ENCODE results near the gene NFKBIE. TPM values are rescaled to one million over a fixed set of nuclear protein-coding genes. Genes with fewer than 3 reads are reported as not detected.

NFKBIE gene
- total RNA-seq, 1 experiment from 2014 or later, result 7.6 TPM

DNA sequence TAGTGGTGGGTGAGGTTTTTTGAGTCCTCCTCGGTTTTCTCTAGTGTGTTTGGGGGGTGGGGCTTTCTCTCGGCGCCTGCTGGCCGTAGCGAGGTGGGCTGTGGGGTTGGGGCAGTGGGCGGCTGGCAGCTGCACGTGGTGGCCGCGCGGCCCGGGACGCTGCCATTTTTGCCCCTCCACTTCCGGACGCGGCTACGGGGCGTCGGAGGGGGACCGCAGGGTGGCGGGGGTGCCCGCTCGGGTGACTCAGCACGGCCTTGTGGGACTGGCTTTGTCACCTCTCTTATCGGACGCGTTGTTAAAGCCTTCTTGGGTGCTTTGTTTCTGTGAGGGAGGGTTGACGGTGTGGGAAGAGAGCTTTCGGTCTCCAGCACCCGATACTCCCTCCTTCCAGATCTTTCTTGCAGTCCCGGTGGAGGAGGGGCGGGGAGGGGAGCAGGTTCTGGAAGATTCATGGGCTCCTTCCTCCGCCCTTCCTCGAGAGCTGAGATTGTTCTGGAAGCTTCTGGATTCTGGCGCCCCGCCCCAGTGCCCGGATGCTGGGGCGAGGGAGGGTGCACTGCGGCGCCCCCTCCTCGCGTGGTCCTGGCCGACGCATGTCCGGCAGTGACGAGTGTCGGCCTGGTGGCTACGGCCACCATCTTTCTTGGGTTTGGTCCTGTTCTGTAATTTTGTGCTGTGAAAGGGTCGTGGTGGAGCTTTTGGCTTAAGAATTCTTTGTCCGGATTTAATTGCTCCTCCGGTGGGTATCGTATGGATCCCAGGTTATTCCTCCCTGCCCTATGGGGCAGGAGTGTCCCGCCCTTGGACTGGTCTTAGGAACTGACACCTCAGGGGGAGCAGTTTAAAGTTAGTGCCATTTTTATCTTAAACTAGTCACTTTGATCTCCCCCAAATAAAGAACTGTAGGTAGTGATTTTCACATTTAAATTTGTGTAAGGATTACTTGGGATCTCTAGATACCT lies 17.7 kb downstream of the NFKBIE start:
- Histone ChIP-seq H4K20me1 (ENCODE audit: insufficient read depth) (peaks cover 50% of the 10 kb centered on the region), H3K4me1 (ENCODE audit: control insufficient read depth in 1 of 2, insufficient read depth in 2 of 2, low read length in 2 of 2) (peaks cover 10 to 34% of the 10 kb centered on the region in 2 experiments), H3K79me2 (ENCODE audit: insufficient read depth, low read length) (peaks cover 57% of the 10 kb centered on the region), H2AFZ (ENCODE audit: low read depth, low read length, poor library complexity, severe bottlenecking) (no peak overlapping the region), H3K4me2 (ENCODE audit: low read length) (peak overlapping the region; percentile 83), H3K9me3 (ENCODE audit: control insufficient read depth in 1 of 2, insufficient read depth in 1 of 2, low read depth in 1 of 2, low read length in 2 of 2) (no peaks in the 10 kb centered on the region), H3K4me3 (replicated peaks in 1 of 2; ENCODE audit: low read depth in 1 of 2, low read length in 2 of 2) (peak overlapping the region; percentile 82 to 100), H3K27me3 (ENCODE audit: insufficient read depth, low read length) (no peaks in the 10 kb centered on the region), H3K9me2 (ENCODE audit: insufficient read depth) (no peaks in the 10 kb centered on the region), H3K9ac (ENCODE audit: low read length) (peak overlapping the region; percentile 95), H3K27ac (ENCODE audit: low read depth, low read length) (peak overlapping the region; percentile 82), H3K36me3 (ENCODE audit: control insufficient read depth in 1 of 2, insufficient read depth in 2 of 2, low read length in 2 of 2) (peaks cover 42 to 55% of the 10 kb centered on the region in 2 experiments)
- intact Hi-C loops (cut with micrococcal nuclease), result loop anchor here (2.0 kb wide), 1 partner anchor 619 kb away; the partner anchor contains the start of gene GTPBP2
- ChIA-PET POLR2A (interaction anchor here (0.8 to 4.0 kb wide), 15 partner anchors 8 to 477 kb away, joined by 3 to 74 read pairs (median 6); partner anchors contain the start of genes AARS2, SLC29A1, SLC35B2 and TMEM63B), CTCF (interaction anchor here (1.4 to 4.0 kb wide), 3 partner anchors 9 to 13 kb away, joined by 9 to 16 read pairs (median 10); partner anchors contain the start of gene SLC35B2), RAD21 (ENCODE audit: low non-redundant PET in 1 of 2, low total read pairs in 2 of 2, uncharacterized antibody in 2 of 2, unreplicated experiment in 2 of 2) (interaction anchor here (0.6 kb wide), 2 partner anchors 10 kb away, joined by 4 read pairs; no protein-coding TSS in a partner anchor)
- TSS peak; percentile 46 for BruUV-seq (replicated peaks)
- DNase-seq (ENCODE audit: low read depth, low spot score) (no peak), ATAC-seq (peak; percentile 26)
- TF ChIP-seq ZNF274 (IDR thresholded peaks at IDR 0.05; ENCODE audit: low read depth, low read length), result no peak
- TF ChIP-seq EZH2 (IDR thresholded peaks at IDR 0.05), result no peak
- no peak for TF ChIP-seq SRF (IDR thresholded peaks at IDR 0.05; ENCODE audit: low read depth)
- TF ChIP-seq, protein P1, sequence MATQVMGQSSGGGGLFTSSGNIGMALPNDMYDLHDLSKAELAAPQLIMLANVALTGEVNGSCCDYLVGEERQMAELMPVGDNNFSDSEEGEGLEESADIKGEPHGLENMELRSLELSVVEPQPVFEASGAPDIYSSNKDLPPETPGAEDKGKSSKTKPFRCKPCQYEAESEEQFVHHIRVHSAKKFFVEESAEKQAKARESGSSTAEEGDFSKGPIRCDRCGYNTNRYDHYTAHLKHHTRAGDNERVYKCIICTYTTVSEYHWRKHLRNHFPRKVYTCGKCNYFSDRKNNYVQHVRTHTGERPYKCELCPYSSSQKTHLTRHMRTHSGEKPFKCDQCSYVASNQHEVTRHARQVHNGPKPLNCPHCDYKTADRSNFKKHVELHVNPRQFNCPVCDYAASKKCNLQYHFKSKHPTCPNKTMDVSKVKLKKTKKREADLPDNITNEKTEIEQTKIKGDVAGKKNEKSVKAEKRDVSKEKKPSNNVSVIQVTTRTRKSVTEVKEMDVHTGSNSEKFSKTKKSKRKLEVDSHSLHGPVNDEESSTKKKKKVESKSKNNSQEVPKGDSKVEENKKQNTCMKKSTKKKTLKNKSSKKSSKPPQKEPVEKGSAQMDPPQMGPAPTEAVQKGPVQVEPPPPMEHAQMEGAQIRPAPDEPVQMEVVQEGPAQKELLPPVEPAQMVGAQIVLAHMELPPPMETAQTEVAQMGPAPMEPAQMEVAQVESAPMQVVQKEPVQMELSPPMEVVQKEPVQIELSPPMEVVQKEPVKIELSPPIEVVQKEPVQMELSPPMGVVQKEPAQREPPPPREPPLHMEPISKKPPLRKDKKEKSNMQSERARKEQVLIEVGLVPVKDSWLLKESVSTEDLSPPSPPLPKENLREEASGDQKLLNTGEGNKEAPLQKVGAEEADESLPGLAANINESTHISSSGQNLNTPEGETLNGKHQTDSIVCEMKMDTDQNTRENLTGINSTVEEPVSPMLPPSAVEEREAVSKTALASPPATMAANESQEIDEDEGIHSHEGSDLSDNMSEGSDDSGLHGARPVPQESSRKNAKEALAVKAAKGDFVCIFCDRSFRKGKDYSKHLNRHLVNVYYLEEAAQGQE (IDR thresholded peaks at IDR 0.05; ENCODE audit: low read depth), result no peak
- TF ChIP-seq YY1 (IDR thresholded peaks at IDR 0.05; ENCODE audit: extremely low read depth, insufficient replicate concordance, low read depth, low read length), result peak; percentile 26
- no peak for TF ChIP-seq CEBPB (IDR thresholded peaks at IDR 0.05; ENCODE audit: low read depth)
- peak; percentile 34; the same call in 1 of the 2 replicates for TF ChIP-seq ZFX (IDR thresholded peaks at IDR 0.05)
- no peak for TF ChIP-seq EGR1 (IDR thresholded peaks at IDR 0.05; ENCODE audit: low read depth)

Measured in HCT116 (cell line).